Lower lobe of right lung (tissue), 2 donors: ENCODE results near the gene SPTA1. TPM values are rescaled to one million over a fixed set of nuclear protein-coding genes. Genes with fewer than 3 reads are reported as not detected.

Experiments used
- ATAC-seq, 2 donors: fragments of 200-7000 bp; cut with Tn5 transposase; one replicate each; pipeline ENCODE4 v1.9.1; 2020 to 2022; ENCODE audit warnings: mild to moderate bottlenecking in 2 of 2, moderate library complexity in 2 of 2
- DNase-seq: peaks from one replicate; pipeline ENCODE4 v3.0.0-alpha.2; 2020
- H3K27ac ChIP-seq: fragments of 200-600 bp; one replicate; pipeline ENCODE4 v1.8.0; 2022
- H3K27me3 ChIP-seq: fragments of 200-600 bp; one replicate; pipeline ENCODE4 v1.8.0; 2022; ENCODE audit warnings: low read depth
- H3K36me3 ChIP-seq: fragments of 200-600 bp; one replicate; pipeline ENCODE4 v1.8.0; 2022; ENCODE audit warnings: mild to moderate bottlenecking
- H3K4me1 ChIP-seq: fragments of 200-600 bp; one replicate; pipeline ENCODE4 v1.8.0; 2022
- H3K4me3 ChIP-seq: fragments of 200-600 bp; one replicate; pipeline ENCODE4 v1.8.0; 2022; ENCODE audit warnings: mild to moderate bottlenecking
- H3K9me3 ChIP-seq: fragments of 200-600 bp; one replicate; pipeline ENCODE4 v1.8.0; 2022
- intact Hi-C: fragments of 100-400 bp; cut with DNase I; formaldehyde crosslinking; loops from one replicate; pipeline ENCODE4 v1.11.0; 2022
- total RNA-seq: library from RNA; stranded (reverse); fragmentation: NEBNext Ultra II Directional; extraction: Animal tissue kit (Norgen Biotek cat#: 25700); gene quantifications from one replicate; pipeline ENCODE4 v1.2.1, GENCODE V29; 2021
- TF ChIP-seq, protein P1 (sequence below): fragments of 200-600 bp; IDR thresholded peaks from one replicate; pipeline ENCODE4 v1.8.0; 2022; ENCODE audit warnings: antibody characterized with exemption, mild to moderate bottlenecking
- donor health status: DM: no; HTN: yes; CAD: no; lungs with severe emphysema.

SPTA1 gene
- total RNA-seq, 1 donor from 2014 or later = 0.50 TPM

DNA sequence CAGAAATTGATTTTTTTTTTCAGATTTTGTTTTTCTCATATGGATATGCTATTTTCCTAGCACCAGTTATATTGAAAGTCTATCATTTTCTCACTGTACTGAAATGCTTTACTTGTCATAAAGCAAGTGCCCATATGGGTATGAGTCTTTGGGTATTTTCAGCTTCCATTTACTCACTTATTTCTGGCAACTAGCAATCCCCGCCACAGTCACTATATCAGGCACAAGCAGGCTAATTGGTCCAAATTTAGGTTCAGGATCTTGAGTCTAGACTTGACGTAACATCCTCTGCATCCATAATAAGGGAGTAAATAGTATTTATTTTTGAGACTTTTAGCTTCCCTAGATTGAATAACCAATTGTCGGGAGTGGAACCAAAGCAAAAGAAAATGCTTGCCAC lies 109.0 kb downstream of the SPTA1 start:
- Histone ChIP-seq H3K4me1 (no peaks in the 10 kb centered on the region), H3K27ac (no peak overlapping the region), H3K27me3 (no peaks in the 10 kb centered on the region), H3K9me3 (no peaks in the 10 kb centered on the region), H3K4me3 (no peak overlapping the region), H3K36me3 (no peaks in the 10 kb centered on the region)
- ATAC-seq (no peak), DNase-seq (no peak)
- intact Hi-C loops = no loop called here
- TF ChIP-seq, protein P1, sequence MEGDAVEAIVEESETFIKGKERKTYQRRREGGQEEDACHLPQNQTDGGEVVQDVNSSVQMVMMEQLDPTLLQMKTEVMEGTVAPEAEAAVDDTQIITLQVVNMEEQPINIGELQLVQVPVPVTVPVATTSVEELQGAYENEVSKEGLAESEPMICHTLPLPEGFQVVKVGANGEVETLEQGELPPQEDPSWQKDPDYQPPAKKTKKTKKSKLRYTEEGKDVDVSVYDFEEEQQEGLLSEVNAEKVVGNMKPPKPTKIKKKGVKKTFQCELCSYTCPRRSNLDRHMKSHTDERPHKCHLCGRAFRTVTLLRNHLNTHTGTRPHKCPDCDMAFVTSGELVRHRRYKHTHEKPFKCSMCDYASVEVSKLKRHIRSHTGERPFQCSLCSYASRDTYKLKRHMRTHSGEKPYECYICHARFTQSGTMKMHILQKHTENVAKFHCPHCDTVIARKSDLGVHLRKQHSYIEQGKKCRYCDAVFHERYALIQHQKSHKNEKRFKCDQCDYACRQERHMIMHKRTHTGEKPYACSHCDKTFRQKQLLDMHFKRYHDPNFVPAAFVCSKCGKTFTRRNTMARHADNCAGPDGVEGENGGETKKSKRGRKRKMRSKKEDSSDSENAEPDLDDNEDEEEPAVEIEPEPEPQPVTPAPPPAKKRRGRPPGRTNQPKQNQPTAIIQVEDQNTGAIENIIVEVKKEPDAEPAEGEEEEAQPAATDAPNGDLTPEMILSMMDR = no peak

DNA sequence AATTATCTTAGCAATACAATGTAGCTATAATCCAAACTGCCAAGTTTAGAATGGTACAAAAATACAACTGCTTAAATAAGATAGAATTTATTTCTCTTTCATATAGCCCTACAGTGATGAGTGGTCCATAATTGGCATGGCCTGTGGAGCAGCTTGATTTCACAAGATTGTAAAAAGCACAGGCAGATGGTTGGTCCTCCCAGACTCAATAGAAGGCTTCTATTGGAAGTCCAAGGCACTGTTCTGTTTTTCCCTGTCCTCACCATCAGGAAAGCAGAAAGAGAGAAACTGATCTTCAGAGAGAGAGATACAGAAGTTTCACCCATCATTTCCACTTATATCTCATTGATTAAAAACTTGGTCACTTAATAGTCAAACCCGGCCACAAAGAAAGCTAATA lies 114.3 kb downstream of the SPTA1 start:
- Histone ChIP-seq H3K4me3 (no peak overlapping the region), H3K4me1 (no peaks in the 10 kb centered on the region), H3K36me3 (no peaks in the 10 kb centered on the region), H3K27ac (no peak overlapping the region), H3K27me3 (no peaks in the 10 kb centered on the region), H3K9me3 (no peaks in the 10 kb centered on the region)
- DNase-seq (no peak), ATAC-seq (no peak)
- TF ChIP-seq, protein P1 = no peak
- intact Hi-C loops = no loop called here

DNA sequence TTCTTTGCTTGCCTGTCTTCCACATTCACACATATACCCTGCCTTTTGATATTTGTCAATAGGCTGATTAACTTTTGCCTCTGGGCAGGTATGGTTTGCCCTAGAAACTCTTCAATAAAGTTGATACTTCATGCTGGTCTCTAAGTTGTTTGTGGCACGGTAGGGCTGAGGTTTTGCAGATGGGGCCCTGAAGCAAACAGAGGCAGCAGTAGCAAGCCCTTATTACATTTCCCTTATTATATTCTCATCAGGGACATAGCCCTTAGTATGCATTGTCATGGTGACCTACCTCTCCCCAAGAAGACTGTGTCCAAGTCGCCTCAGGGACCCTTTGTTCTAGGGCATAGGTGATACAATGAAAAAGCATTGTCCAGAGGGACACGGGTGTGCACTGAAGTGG lies 116.0 kb downstream of the SPTA1 start, which contains the start of gene OR6P1:
OR6P1 (minus strand) TSS at position 101 of the 400 bp plus-strand sequence. CDS start 6,976 bp downstream, outside the sequence.
- Histone ChIP-seq H3K27me3 (no peaks in the 10 kb centered on the region), H3K27ac (no peak within 1 kb of the TSS), H3K4me1 (no peaks in the 10 kb centered on the region), H3K36me3 (no peaks in the 10 kb centered on the region), H3K9me3 (no peaks in the 10 kb centered on the region), H3K4me3 (no peak within 1 kb of the TSS)
- TF ChIP-seq, protein P1 = no peak
- DNase-seq (no peak), ATAC-seq (no peak)
- intact Hi-C loops = no loop called here

GRCh38 chr1:158564608-158565007 lies 121.9 kb downstream of the SPTA1 start:
- intact Hi-C loops = no loop called here
- DNase-seq (no peak), ATAC-seq (no peak)
- no peaks in the 10 kb centered on the region for H3K36me3 ChIP-seq
- H3K27me3 ChIP-seq = no peaks in the 10 kb centered on the region
- no peak overlapping the region for H3K4me3 ChIP-seq
- no peak overlapping the region for H3K27ac ChIP-seq
- TF ChIP-seq, protein P1 = no peak
- H3K9me3 ChIP-seq = no peaks in the 10 kb centered on the region
- H3K4me1 ChIP-seq = no peaks in the 10 kb centered on the region

DNA sequence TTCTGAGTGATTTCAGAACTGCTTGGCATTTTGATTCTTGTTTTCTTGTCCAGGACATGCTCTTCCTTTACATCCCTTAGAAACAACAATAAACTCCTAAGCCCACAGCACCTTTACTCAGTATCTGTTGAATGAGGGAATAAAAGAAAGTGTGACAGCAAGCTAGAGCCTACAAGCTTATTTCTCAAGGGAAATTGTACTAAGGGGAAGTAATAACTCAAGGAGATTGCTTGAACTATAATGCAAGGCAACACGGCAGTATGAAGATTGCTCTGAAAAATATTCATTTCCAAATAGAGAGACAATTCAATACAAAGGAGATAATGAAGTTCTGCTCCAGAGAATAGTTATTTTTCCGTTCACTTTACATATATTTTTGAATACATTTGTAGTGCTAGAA lies 122.7 kb downstream of the SPTA1 start:
- no peak for DNase-seq

More for the DNA sequence above, 122.7 kb downstream of the SPTA1 start:
- TF ChIP-seq, protein P1 = no peak
- no peak for ATAC-seq
- intact Hi-C loops = no loop called here
- Histone ChIP-seq H3K4me3 (no peak overlapping the region), H3K9me3 (no peaks in the 10 kb centered on the region), H3K27ac (no peak overlapping the region), H3K4me1 (no peaks in the 10 kb centered on the region), H3K27me3 (no peaks in the 10 kb centered on the region), H3K36me3 (no peaks in the 10 kb centered on the region)

Other genes with a start within 250 kb of the SPTA1 start
- not detected for gene OR10K1, start 224.9 kb downstream of the SPTA1 start, total RNA-seq
- not detected for gene OR10R2, start 214.5 kb downstream of the SPTA1 start, total RNA-seq
- not detected for gene OR6Y1, start 132.3 kb downstream of the SPTA1 start, total RNA-seq
- gene OR6P1, start 116.1 kb downstream of the SPTA1 start, total RNA-seq = not detected
- not detected for gene OR10X1, start 106.8 kb downstream of the SPTA1 start, total RNA-seq
- not detected for gene OR10Z1, start 81.4 kb downstream of the SPTA1 start, total RNA-seq
- gene OR6K2, start 13.9 kb upstream of the SPTA1 start, total RNA-seq = not detected
- 2.2 TPM for gene OR6K3, start 34.0 kb upstream of the SPTA1 start, total RNA-seq
- not detected for gene OR6K6, start 68.0 kb upstream of the SPTA1 start, total RNA-seq
- gene OR6N1, start 85.5 kb upstream of the SPTA1 start, total RNA-seq = 2.3 TPM
- 0.30 TPM for gene OR6N2, start 94.5 kb upstream of the SPTA1 start, total RNA-seq
- gene MNDA, start 144.6 kb upstream of the SPTA1 start, total RNA-seq = 84.3 TPM
- 3.9 TPM for gene PYHIN1, start 244.8 kb upstream of the SPTA1 start, total RNA-seq